GDM1 (cell line): Measurements from ENCODE around the gene CSMD2.

Experiments
- DNase-seq: peaks from one replicate; lab custom pipeline; 2025; lab: John Stamatoyannopoulos, UW

The CSMD2 gene

DNA sequence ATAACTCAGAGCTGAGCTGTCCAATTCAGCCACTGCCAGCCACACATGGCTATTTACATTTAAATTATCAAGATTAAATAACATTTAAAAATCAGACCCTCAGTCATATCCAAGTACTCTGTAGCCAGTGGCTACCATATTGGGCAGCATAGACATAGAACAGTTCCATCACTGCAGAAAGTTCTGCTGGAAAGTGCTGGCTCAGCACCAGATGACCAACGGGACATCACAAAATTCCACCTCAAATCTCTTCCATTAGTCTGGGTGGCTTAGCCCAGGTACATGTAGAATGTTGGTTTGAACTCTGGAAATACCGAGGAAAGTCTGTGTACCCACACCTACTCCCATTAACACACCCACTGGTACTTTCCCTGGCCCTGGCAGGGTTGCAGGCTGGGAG lies 563.3 kb downstream of the CSMD2 start:
- no peak for DNase-seq

DNA sequence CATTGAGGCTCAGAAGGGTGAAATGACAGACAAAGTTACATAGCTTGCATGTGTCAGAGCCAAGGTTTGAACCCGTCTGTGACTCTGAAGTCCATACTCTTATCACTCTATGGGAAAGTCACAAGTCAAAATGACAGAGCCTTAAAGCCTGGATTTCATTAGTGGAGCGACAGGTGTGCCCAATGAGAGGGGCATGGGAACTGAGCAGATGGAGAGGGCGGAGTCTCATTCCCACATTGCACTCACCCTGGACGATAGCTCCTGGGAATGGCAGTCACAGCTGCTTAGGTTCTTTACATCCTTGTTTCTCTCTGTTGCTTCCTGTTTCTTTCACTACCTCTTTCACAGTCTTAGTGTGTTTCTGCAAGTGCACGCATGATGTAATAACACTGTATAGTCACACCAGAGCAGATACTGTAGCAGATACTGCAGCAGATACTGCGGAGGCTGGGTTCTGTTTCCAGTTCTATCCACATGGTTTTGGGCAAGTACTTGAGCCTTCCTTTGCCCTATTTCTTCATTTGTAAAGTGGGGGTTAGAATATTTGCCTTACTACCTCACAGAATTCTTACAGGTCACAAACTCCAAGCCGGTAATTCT lies 565.4 kb downstream of the CSMD2 start:
- no peak for DNase-seq

DNA sequence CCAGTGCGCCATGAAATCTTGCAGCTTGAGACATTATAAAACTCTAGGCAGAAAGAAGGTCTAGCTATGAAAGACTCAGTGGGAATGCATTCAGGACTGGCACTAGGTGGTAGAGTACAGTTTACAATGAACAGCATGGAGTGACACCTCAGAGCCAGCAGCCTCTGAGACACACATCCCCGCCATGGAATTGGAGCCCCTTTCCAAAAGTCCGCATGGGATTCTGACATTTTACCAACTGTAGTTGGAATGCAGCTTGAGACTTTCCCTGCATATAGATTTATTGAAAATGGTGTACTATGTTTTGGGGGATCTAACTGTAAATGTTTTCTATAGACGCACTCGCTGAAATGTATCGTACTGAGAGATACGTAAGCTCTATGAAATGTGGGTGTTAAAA lies 576.3 kb downstream of the CSMD2 start:
- no peak for DNase-seq

DNA sequence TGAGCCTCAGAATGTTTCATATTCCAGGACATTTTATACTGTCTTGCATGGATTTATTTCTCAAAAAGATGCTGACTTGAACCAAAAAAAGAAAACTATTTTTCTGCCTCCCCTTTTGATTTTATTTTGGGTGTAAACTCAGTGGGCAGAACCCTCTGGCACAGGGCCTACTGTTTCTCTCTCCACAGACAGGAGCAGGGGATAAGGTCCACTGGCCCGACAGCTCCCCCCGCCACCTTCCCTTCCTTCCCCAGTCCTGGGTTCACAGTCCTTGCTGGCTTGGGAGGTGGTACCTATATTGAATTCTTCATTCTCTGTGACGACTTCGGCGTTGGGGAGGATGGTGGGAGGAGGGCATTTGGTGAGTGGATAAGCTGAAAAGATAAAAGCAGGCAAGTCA lies 578.2 kb downstream of the CSMD2 start:
- no peak for DNase-seq

DNA sequence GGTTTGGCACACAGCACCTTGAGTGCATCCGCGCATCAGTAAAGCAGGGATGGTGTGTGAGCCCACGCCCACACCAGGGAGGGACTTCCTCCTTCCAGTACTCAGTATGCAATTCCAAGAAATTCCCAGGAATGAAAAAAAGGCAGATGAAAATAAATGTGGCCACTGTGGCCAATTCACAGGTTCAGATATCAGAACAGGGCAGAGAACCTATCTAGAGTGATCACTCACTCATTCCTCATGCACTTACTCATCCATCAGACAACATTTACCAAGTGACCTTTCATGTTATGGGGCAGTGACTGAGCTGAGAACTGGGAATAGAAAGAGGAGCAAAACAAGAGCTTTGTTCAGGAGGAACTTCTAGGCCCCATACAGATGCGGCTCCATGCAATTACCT lies 578.9 kb downstream of the CSMD2 start:
- no peak for DNase-seq

DNA sequence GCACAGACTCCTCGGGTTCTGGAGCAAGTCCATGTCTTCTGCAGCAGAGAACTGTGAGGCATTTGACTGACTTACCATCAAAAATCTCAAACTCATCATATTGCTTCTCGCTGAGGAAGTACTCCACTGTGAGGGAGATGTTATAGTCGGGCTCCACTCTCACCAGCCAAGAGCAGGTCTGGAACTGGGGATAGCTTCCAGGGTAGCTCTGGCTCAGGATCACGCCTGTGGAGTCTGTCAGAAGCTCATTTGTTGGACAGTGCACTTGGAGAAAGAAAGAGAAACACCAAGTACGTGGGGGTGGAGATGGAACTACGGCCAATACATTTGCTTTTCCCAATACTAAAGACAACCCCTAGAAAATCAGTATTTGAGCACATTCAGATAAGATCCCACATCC lies 581.5 kb downstream of the CSMD2 start:
- DNase-seq: no peak

DNA sequence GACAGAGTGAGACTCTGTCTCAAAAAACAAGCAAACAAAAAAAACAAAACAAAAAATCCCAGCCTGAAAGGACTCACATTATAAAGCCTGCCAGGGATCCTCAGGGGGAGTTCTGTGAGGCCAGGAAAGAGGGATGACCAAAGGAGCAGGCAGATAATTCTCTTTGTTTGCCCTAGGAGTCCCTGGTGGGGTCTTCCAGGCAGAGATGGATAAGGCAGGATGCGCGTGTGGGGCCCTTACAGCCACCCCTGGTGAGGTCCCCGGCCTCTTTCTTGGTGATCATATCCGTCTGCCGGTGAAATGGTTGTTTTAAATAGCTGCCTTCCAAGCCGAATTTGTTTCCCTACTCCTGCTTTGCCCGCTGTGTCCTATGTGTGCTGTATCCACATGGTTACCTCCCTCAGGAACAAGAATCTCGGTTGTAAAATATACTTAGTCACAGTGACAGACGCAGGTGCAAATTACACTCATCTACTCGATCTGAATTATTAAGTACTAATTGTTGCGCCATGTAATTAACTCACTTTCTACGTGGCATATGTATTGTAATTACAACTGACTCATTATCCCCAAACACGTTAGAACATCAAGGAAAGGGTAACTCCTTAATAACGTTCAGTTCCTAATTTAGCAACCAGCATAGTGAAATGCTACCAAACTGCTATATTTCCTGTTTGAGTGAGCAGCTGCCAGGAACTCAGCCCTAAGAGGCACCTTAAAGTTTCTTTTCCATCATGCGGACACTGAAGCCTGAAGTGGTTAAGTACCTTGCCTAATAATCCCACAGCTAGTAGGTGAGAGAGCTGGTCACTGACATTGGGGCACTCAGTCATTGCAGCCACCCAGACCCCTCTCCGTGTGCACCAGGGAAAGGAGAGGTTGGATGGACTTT lies 586.2 kb downstream of the CSMD2 start:
- DNase-seq: no peak

DNA sequence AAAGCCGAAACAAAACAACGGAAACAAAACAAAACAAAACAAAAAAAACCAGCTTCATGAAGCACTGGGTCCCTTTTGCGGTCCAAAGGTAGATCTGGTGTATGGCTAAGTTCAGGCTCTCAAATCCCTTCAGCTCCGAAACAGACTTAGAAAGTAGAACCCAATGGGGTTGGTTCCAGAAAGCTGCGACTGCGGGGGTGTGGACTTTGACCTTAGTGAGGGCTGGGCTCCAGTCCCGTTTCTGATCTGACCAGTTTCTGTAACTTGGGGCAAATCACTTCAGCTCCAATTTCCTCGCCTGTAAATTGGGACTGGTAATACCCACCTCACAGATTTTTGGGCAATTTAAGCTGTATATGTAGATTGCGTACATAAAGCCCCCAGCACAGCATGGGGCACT lies 587.4 kb downstream of the CSMD2 start:
- no peak for DNase-seq

DNA sequence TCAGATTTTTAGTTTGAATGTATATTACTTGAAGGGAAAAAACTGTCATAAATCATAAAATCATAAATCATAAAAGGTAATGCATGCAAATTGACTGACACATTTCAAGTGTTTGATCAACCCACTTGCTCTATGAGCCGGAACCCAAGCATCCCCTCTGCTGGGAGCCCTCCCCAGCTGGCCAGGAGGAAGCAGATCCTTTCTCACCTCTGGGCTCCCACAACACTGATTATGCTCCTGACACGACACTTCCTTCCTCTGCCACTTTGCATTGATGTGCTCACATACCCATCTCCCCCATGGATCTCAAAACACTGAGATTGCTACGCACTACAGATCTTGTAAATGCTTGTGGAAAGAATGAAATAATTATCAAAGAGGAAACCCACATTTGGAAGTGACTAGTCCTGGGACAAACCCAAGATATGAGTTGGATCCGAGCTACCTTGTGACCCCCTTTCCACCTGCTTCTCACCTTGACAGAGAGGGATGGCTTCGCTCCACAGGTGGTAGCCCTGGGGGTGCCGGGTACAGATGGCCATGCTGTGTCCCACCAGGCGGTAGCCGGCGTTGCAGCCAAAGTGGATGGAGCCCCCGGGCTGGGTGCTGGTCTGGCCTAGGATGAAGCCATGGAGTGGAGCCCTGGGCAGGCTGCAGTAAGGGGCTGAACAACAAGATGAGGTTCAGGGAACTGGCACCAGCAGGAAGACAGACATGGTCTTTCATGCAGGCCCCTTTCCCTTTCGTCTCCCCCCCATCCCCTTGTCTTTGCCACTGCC lies 588.0 kb downstream of the CSMD2 start:
- no peak for DNase-seq

DNA sequence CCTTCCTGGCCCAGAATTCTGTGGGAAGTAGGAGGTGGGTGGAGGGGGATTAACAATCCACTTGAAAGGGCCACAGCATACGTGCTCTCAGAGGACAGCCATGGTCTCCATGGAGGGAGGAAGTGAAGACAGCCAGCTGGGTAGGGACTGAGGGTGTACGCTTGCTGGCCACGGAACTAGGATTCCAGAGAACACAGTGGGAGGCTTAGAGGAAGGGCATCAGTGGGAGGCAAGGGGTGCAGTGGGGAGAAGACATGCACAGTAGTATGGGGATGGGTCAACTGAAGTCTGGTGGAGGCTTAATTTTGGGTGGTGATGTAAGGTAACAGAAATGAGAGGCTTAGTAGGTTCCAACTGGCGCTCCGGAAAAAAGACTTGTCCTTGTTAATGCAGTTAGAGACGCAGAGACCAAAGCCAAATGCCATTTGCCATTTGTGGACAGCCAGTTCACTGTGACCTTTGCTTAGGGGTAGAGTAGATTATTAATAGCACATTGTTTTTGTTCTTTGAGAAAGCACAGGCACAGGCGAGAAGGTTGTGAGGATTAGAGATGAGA lies 589.6 kb downstream of the CSMD2 start:
- no peak for DNase-seq

DNA sequence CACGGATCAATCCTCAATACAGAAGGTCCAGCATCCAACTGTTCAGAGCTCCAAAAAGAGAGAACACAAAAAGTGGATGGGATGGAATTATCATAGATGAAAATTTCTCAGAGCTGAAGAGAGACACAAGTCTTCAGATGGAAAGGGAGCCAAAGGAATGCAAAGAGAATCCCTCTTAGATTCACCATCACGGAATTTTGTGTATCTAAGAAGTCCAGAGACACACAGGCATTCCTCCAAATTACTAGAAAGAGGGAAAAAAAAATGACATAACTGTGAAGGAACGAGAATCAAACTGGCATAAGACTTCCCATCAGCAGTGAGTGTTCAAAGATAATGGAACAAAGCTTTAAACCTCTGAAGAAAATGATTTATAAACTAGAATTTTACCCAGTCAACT lies 591.4 kb downstream of the CSMD2 start:
- no peak for DNase-seq

DNA sequence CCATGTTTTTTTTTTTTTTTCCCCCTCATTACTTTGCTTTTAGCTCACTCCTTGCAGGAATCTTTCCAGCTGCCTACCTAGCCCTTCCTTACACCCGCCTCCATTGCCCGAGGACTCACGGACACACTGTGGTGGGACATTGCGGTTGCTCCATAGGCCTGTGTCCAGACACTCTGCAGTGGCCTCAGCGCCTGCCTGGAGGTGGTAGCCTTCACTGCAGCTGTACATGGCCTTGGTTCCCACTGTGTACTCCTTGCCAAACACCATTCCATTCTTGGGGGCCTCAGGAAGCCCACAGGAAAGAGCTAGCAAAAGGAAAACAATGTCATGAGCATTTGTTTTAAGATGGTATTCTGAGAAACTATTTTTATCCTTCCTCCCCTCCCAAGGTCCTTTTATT lies 592.6 kb downstream of the CSMD2 start:
- no peak for DNase-seq

DNA sequence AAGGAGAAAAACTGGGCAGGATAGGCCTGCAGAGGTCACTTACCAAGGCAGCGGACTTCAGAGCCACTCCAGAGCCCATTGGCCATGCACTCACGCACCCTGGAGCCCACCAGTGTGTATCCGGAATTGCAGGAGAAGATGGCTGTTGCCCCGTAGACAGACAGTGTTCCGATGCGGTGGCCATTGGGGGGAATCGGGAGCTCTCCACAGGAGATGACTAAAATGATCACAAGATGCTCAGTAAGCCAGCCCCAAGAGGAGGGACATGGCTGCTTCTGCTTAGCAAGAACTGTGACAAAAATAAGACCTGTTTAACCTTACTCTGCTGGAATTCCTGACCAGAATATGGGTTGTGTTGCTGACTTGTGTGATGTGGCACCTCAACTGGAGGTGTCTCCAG lies 595.7 kb downstream of the CSMD2 start:
- DNase-seq: no peak

DNA sequence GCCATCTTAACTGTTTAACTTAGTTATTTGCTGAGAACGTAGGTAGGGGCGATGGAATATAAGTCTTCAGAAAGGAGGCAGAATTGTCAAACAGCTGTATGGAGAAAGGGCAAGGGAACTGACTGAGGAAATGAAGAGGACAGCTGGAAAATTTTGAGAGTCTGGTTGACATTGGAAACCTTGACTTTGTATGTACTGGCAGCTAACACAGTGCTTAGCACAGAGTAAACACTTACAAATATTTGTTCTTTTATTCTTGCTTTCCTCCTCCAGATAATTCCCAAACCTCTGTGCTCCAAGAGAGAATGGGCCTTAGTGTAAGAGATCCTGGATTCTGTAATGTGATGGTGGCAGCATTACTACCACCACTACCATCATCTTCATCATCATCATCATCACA lies 601.3 kb downstream of the CSMD2 start:
- DNase-seq: no peak

DNA sequence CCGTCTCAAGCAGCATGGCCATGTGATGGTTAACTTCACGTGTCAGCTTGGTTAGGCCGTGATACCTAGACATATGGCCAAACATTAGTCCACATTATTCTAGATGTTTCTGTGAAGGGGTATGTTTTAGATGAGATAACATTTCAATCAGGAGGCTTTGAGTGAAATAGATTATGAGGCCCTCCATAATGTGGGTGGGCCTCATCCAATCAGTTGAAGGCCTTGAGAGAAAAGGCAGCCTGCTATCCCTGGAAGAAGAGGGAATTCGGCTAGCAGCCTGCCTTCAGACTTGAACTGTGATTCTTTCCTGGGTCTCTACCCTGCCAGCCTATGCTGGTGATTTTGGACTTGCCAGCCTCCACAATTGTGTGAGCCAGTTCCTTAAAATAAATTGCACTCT lies 602.5 kb downstream of the CSMD2 start:
- DNase-seq: no peak

DNA sequence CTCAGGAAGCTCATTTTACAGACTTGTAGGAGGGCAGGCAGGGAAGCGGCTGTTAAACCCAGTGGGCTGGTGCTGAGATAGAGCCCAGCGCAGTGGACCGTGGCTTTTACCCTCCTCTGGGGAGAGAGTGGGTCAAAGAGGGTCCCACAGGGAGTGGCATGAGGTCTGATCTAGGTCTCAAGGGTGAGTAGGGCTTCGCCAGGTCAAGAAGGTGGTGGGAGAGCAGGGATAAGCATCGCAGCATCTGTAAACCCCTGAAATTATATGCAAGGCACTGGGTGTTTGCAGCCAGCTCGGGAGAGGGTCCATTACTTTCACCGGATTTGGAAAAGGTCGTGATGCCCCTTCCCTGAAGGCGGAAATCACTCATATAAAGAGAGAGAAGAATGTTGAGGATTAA lies 603.5 kb downstream of the CSMD2 start:
- DNase-seq: no peak

DNA sequence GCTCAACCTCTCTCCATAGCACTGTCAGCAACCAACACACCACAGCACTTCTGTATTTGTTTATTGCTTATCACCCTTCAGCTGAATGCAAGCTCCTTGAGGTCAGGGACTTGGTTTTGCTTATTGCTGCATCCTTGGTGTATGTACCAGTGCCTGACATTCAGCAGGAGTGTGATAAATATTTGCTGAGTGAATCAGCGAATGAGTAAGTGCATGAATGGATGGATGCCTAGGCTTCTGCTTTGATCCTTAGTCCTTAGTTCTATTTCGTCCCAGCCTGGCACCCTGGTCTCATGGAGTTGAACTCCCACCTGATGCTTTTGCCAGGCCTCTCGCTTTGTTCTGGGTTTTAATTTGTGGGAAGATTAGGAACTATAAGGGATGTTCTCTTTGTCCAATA lies 604.4 kb downstream of the CSMD2 start:
- no peak for DNase-seq

DNA sequence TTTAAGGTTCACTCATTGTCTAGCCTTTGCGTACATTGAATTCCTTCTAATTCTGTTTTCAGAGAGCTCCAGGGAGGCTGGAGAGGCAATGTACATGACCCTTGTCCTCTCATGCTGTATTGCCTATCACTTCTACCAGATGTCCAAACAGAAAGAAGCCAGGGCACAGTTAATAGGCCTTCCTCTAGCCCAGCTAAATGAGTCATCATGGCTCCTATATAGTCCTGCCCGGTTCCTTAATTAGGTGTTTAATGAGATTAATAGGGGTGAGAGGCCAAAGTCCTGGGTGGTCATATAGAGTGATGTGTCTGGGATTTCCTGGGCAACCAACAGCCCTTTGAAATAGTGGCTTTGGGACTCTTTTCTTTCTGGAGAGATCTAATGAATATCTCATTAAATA lies 616.3 kb downstream of the CSMD2 start:
- no peak for DNase-seq

DNA sequence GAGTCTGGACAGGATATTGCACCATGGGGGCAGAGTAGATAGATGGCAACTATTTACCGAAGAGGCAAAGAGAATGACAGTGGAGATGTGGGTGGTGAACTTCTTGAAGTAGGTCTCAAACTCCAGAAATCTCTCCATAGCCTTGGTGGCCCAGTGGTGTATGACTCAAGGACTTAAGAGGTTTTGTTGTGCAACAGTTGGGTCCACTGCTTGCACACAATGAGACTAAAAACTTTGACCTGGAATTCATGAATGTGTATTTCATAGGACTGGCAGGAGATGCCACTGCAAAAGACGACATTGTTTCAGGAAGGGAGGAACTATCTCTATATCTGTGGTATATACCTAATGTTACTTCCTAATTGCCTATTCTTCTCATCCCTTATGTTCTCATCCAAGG lies 616.7 kb downstream of the CSMD2 start:
- DNase-seq: no peak

DNA sequence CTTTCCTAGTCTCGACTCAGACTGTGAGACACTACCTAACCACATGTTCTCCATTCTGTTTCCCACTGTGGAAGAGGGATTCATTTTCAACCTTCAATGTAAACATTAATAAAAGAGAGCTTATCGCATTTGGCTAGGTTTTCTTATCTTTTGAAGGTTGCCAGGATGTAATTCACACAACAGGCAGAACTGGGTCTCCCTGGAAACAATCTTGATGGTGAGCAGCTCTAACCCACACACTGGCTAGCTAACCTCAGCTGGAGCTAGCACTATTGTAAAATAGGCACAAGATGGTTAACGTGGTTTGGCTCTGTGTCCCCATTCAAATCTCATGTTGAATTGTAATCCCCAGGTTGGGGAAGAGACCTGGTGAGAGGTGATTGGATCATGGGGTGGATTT lies 617.5 kb downstream of the CSMD2 start:
- DNase-seq: no peak

DNA sequence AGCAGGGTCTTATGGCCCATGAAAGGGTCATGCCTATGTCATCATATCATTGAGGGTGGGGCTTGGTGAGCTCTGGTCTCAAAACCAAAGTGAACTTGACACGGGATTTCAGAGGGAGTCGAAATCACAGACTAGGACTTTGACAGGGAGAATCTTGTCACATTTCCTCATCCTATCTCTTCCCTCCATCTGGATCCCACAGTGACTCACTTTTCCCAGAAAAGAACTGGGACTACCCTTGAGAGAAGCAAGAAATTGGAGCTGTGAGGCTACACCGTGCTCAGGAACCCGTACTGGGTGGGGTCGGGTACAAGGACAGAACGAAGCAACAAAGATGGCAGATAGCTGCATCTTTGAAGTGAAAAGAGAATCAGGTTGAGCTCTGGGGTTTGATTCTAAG lies 623.1 kb downstream of the CSMD2 start:
- no peak for DNase-seq

DNA sequence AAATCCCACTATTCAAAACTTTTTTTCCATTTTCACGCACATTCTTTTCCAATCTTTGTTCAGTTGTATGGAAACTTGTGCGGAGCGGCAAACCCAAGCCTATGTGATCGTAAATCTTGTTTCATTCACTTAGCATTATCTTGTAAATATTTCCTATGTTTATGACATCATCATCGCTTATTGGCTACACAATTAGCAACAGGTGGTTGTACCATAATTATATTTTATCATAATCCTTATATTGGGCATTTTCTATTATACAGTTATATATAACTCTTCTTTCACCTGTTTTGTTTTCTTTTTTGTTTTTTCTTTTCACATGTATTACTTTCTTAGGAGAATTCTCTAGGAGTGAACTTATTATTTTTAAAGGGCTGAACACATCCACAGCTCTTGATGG lies 627.1 kb downstream of the CSMD2 start:
- no peak for DNase-seq

DNA sequence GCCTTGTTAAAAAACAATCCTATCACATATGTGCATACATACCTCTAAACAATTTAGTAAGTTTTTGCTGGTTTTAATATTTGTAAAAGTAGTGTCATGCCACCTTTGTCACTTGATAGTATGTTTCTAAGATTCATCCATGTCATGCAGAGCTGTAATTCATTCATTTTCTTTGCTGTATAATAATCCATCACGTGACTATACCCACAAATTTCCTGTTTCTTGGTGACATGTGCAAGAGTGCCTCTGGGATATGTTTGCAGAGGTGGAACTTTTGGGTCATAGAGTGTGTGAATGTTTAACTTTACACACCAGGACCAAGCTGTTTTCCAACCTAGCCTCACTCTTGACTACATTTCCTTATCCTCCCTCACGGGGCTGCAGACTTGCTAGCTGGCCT lies 629.7 kb downstream of the CSMD2 start:
- DNase-seq: no peak
